HEK293 (cell line): ENCODE data around the gene NOXO1.

Experiments
- CTCF ChIP-seq: fragments of 450-650 bp; formaldehyde crosslinking; IDR thresholded peaks from 2 replicates; pipeline ENCODE4 v1.5.1; 2016; ENCODE audit warnings: missing biosample characterization, missing genetic modification characterization
- OSR2 ChIP-seq: fragments of 450-650 bp; formaldehyde crosslinking; IDR thresholded peaks from 2 replicates; pipeline ENCODE4 v1.5.1; 2016; ENCODE audit warnings: missing biosample characterization, missing genetic modification characterization
- PBX3 ChIP-seq: sonication (generic); formaldehyde crosslinking; IDR thresholded peaks from 2 replicates; pipeline ENCODE4 v1.8.1; 2022; ENCODE audit warnings: mild to moderate bottlenecking, moderate library complexity, missing genetic modification reagents
- PRDM1 ChIP-seq: fragments of 450-650 bp; formaldehyde crosslinking; IDR thresholded peaks from 2 replicates; pipeline ENCODE4; 2016; ENCODE audit warnings: missing biosample characterization, missing genetic modification characterization
- ZBTB7A ChIP-seq: fragments of 450-650 bp; formaldehyde crosslinking; IDR thresholded peaks from 2 replicates; pipeline ENCODE4 v1.5.1; 2016; ENCODE audit warnings: low read depth, missing biosample characterization, missing genetic modification characterization
- ZNF138 ChIP-seq: fragments of 450-650 bp; formaldehyde crosslinking; IDR thresholded peaks from 2 replicates; pipeline ENCODE4 v1.5.1; 2016; ENCODE audit warnings: missing biosample characterization, missing genetic modification characterization, borderline replicate concordance
- ZNF830 ChIP-seq: fragments of 450-650 bp; IDR thresholded peaks from 2 replicates; pipeline ENCODE4 v1.5.0; 2018; ENCODE audit warnings: missing biosample characterization, missing genetic modification characterization, low read depth, mild to moderate bottlenecking, moderate library complexity
- ZSCAN16 ChIP-seq: fragments of 450-650 bp; formaldehyde crosslinking; IDR thresholded peaks from 2 replicates; pipeline ENCODE4 v1.5.1; 2016; ENCODE audit warnings: missing biosample characterization, missing genetic modification characterization
- ZSCAN23 ChIP-seq: fragments of 450-650 bp; formaldehyde crosslinking; IDR thresholded peaks from 2 replicates; pipeline ENCODE4 v1.5.1; 2016; ENCODE audit warnings: missing biosample characterization, missing genetic modification characterization
- ZXDB ChIP-seq: fragments of 450-650 bp; formaldehyde crosslinking; IDR thresholded peaks from 2 replicates; pipeline ENCODE4 v1.5.1; 2016; ENCODE audit warnings: missing biosample characterization, missing genetic modification characterization
- TF ChIP-seq, protein P1 (sequence below): fragments of 450-650 bp; IDR thresholded peaks from 2 replicates; pipeline ENCODE4 v1.5.1; 2018; ENCODE audit warnings: missing biosample characterization, missing genetic modification characterization
- TF ChIP-seq, protein P2 (sequence below): fragments of 450-650 bp; formaldehyde crosslinking; IDR thresholded peaks from 2 replicates; pipeline ENCODE4 v1.5.1; 2016; ENCODE audit warnings: missing biosample characterization, missing genetic modification characterization, low read depth
- TF ChIP-seq, protein P3 (sequence below): fragments of 450-650 bp; formaldehyde crosslinking; IDR thresholded peaks from 2 replicates; pipeline ENCODE4 v1.5.1; 2016; ENCODE audit warnings: missing biosample characterization, missing genetic modification characterization

DNA sequence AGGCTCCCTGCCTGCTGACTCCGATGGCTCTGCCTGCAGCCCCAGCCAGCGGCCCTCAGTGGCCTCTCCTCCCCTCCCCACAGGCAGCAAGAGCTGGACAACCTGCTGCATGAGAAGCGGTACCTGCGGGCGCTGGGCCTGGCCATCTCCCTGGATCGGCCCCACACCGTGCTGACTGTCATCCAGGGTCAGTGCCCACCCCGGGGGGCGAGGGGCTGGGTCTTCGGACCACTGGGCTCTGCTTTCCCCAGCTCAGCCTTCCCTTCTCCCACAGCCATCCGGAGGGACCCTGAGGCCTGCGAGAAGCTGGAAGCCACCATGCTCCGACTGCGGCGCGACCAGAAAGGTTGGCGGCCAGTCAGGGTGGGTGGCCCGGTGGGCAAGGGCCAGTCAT, 3.4 kb downstream of the NOXO1 start:
- TF ChIP-seq ZBTB7A (tag by site-specific recombination): no peak
- no peak for TF ChIP-seq ZSCAN23 (tag by site-specific recombination)
- no peak for TF ChIP-seq CTCF (tag by site-specific recombination)
- no peak for TF ChIP-seq OSR2 (tag by site-specific recombination)
- TF ChIP-seq, protein P1, sequence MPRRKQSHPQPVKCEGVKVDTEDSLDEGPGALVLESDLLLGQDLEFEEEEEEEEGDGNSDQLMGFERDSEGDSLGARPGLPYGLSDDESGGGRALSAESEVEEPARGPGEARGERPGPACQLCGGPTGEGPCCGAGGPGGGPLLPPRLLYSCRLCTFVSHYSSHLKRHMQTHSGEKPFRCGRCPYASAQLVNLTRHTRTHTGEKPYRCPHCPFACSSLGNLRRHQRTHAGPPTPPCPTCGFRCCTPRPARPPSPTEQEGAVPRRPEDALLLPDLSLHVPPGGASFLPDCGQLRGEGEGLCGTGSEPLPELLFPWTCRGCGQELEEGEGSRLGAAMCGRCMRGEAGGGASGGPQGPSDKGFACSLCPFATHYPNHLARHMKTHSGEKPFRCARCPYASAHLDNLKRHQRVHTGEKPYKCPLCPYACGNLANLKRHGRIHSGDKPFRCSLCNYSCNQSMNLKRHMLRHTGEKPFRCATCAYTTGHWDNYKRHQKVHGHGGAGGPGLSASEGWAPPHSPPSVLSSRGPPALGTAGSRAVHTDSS (tag by site-specific recombination): no peak
- TF ChIP-seq, protein P2, sequence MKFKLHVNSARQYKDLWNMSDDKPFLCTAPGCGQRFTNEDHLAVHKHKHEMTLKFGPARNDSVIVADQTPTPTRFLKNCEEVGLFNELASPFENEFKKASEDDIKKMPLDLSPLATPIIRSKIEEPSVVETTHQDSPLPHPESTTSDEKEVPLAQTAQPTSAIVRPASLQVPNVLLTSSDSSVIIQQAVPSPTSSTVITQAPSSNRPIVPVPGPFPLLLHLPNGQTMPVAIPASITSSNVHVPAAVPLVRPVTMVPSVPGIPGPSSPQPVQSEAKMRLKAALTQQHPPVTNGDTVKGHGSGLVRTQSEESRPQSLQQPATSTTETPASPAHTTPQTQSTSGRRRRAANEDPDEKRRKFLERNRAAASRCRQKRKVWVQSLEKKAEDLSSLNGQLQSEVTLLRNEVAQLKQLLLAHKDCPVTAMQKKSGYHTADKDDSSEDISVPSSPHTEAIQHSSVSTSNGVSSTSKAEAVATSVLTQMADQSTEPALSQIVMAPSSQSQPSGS (tag by site-specific recombination): no peak
- TF ChIP-seq ZSCAN16 (tag by site-specific recombination): no peak
- TF ChIP-seq ZXDB (tag by site-specific recombination): no peak
- no peak for TF ChIP-seq PBX3 (CRISPR knock-in tag)
- TF ChIP-seq ZNF830 (tag by site-specific recombination): no peak
- no peak for TF ChIP-seq PRDM1 (tag by site-specific recombination)
- TF ChIP-seq, protein P3, sequence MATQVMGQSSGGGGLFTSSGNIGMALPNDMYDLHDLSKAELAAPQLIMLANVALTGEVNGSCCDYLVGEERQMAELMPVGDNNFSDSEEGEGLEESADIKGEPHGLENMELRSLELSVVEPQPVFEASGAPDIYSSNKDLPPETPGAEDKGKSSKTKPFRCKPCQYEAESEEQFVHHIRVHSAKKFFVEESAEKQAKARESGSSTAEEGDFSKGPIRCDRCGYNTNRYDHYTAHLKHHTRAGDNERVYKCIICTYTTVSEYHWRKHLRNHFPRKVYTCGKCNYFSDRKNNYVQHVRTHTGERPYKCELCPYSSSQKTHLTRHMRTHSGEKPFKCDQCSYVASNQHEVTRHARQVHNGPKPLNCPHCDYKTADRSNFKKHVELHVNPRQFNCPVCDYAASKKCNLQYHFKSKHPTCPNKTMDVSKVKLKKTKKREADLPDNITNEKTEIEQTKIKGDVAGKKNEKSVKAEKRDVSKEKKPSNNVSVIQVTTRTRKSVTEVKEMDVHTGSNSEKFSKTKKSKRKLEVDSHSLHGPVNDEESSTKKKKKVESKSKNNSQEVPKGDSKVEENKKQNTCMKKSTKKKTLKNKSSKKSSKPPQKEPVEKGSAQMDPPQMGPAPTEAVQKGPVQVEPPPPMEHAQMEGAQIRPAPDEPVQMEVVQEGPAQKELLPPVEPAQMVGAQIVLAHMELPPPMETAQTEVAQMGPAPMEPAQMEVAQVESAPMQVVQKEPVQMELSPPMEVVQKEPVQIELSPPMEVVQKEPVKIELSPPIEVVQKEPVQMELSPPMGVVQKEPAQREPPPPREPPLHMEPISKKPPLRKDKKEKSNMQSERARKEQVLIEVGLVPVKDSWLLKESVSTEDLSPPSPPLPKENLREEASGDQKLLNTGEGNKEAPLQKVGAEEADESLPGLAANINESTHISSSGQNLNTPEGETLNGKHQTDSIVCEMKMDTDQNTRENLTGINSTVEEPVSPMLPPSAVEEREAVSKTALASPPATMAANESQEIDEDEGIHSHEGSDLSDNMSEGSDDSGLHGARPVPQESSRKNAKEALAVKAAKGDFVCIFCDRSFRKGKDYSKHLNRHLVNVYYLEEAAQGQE (tag by site-specific recombination): no peak
- TF ChIP-seq ZNF138: no peak
